CD4-positive, alpha-beta memory T cell (primary cell): ENCODE results near the gene CCDC127. TPM values are rescaled to one million over a fixed set of nuclear protein-coding genes. Genes with fewer than 3 reads are reported as not detected.
"Not testable (repeated sequence)": the region's sequence is repeated elsewhere in the genome, so short reads cannot be mapped to it uniquely, and the experiment has no call there.

ENCODE experiments used
- CTCF ChIA-PET: fragments of 350-600 bp; sonication (Branson Sonifier 250); formaldehyde crosslinking; loops from one replicate; lab custom pipeline; 2021; ENCODE audit warnings: inconsistent platforms; ENCODE audit not compliant: partially characterized antibody; lab: Charles Lee
- POLR2A ChIA-PET: fragments of 350-600 bp; sonication (Branson Sonifier 250); formaldehyde crosslinking; loops from one replicate; lab custom pipeline; 2021; ENCODE audit not compliant: partially characterized antibody; lab: Charles Lee
- DNase-seq, 5 donors: peaks; one replicate each; pipeline versions ENCODE4 v3.0.0 to v3.0.0-alpha.2; 2020 to 2022; ENCODE audit warnings: mixed read lengths in 1 of 5
- H3K27ac ChIP-seq: one replicate; pipeline ENCODE4 v1.7.0; 2013; ENCODE audit warnings: low read depth, low read length
- H3K27me3 ChIP-seq: 2 replicates; pipeline ENCODE4 v1.7.0; 2013; ENCODE audit warnings: mild to moderate bottlenecking, low read length, moderate library complexity; ENCODE audit not compliant: insufficient read depth
- H3K36me3 ChIP-seq: 2 replicates; pipeline ENCODE4 v1.7.0; 2013; ENCODE audit warnings: mild to moderate bottlenecking, low read length, moderate library complexity; ENCODE audit not compliant: insufficient read depth
- H3K4me1 ChIP-seq: 2 replicates; pipeline ENCODE4 v1.7.0; 2013; ENCODE audit warnings: mild to moderate bottlenecking, low read length, moderate library complexity; ENCODE audit not compliant: insufficient read depth
- H3K4me3 ChIP-seq, 2 donors: one replicate each; pipeline ENCODE4 v1.7.0; 2013; ENCODE audit warnings: low read length in 2 of 2, mild to moderate bottlenecking in 1 of 2
- H3K9me3 ChIP-seq, 2 donors: one replicate each; pipeline ENCODE4 v1.7.0; 2013; ENCODE audit warnings: low read length in 2 of 2, control low read depth in 1 of 2; ENCODE audit not compliant: control insufficient read depth in 1 of 2
- H3K27ac Mint-ChIP-seq, 7 donors: one replicate each; pipeline ENCODE4 v1.8.0; 2020 to 2021; ENCODE audit warnings: mixed read lengths in 7 of 7, mild to moderate bottlenecking in 6 of 7, inconsistent platforms in 3 of 7, moderate library complexity in 3 of 7
- H3K27me3 Mint-ChIP-seq, 2 donors: one replicate each; pipeline ENCODE4 v1.8.0; 2020 to 2021; ENCODE audit warnings: mixed read lengths in 2 of 2
- H3K36me3 Mint-ChIP-seq, 2 donors: one replicate each; pipeline ENCODE4 v1.8.0; 2020 to 2021; ENCODE audit warnings: mixed read lengths in 2 of 2, inconsistent platforms in 1 of 2, mild to moderate bottlenecking in 1 of 2
- H3K4me1 Mint-ChIP-seq, 4 donors: one replicate each; pipeline ENCODE4 v1.8.0; 2020 to 2021; ENCODE audit warnings: mixed read lengths in 4 of 4, mild to moderate bottlenecking in 1 of 4
- H3K4me3 Mint-ChIP-seq, 8 donors: one replicate each; pipeline ENCODE4 v1.8.0; 2020 to 2021; ENCODE audit warnings: mixed read lengths in 8 of 8, mild to moderate bottlenecking in 7 of 8, moderate library complexity in 6 of 8, inconsistent platforms in 3 of 8
- H3K9me3 Mint-ChIP-seq, 8 donors: one replicate each; pipeline ENCODE4 v1.8.0; 2020 to 2021; ENCODE audit warnings: mixed read lengths in 8 of 8, mild to moderate bottlenecking in 5 of 8, inconsistent platforms in 3 of 8, moderate library complexity in 1 of 8
- intact Hi-C: fragments of 100-400 bp; cut with micrococcal nuclease; formaldehyde crosslinking; loops from one replicate; pipeline ENCODE4 v1.15.1; 2023
- polyA plus RNA-seq, 2 donors: library from polyadenylated mRNA; unstranded; fragments of 300-500 nt; fragmentation: Illumina TruSeq; gene quantifications; one replicate each; pipeline ENCODE4 v1.2.3, GENCODE V29; 2021
- total RNA-seq, 2 experiments: library from RNA; stranded (reverse); gene quantifications; one replicate each; pipeline ENCODE4 v1.2.3, GENCODE V29; 2021

The CCDC127 gene
- total and polyA plus RNA-seq, 4 experiments from 2014 or later, result 2.9 to 7.7 (median 5.9) TPM

DNA sequence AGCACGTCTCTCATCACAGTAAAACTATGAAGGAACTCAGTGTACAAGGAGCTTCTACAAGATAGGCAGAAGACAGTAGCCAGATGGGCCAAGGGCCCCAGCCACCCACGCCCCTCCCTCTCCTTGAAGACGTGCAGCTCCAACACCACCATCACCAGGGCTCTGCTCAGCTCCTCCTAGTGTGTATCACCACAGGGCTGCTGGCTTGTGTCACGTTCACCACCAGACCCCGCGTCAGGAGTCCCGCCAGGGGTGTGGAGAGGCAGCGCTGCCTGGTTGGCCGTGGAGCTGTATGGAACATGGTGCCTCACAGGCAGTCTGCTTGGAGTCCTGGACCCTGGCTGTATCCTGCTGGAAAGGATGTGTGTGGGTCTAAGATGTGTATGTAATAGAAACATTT, 32.4 kb upstream of the CCDC127 start:
- Mint-ChIP-seq H3K27ac (peak overlapping the region in 4 of 7 donors; percentile 3 to 53 (median 18)), H3K4me1 (peaks cover 9 to 26% (median 19%) of the 10 kb centered on the region in 4 donors), H3K36me3 (peaks cover 61 to 65% of the 10 kb centered on the region in 2 donors)
- H3K27me3 Mint-ChIP-seq, CTCF ChIA-PET, H3K4me3 ChIP-seq, DNase-seq, H3K27me3 ChIP-seq, H3K27ac ChIP-seq, H3K9me3 Mint-ChIP-seq, H3K4me3 Mint-ChIP-seq, H3K9me3 ChIP-seq: not testable (repeated sequence)
- intact Hi-C loops, result loop anchor here (5.0 kb wide), 1 partner anchor 33 kb away; the partner anchor contains the start of genes CCDC127 and SDHA
- POLR2A ChIA-PET, result interaction anchor here (0.8 kb wide), 1 partner anchor 32 kb away, joined by 3 read pairs; the partner anchor contains the start of genes CCDC127 and SDHA
- H3K36me3 ChIP-seq, result peaks cover 10% of the 10 kb centered on the region
- H3K4me1 ChIP-seq, result peaks cover 12% of the 10 kb centered on the region

DNA sequence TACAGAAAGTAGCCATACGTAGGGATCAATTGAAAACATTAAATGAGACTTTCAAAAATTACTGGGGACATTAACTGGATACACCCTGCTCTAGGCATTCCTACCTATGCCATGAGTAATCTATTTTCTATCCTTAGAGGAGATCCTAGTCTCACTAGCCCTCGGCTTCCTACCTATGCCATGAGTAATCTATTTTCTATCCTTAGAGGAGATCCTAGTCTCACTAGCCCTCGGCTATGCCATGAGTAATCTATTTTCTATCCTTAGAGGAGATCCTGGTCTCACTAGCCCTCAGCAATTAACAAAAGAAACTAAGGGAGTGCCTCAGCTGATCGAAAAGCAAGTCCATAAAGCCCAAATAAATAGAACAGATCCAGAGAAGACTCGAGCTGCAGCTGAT, 27.8 kb upstream of the CCDC127 start:
- H3K4me3 ChIP-seq, intact Hi-C loops, DNase-seq, H3K9me3 Mint-ChIP-seq, H3K9me3 ChIP-seq, H3K27me3 Mint-ChIP-seq, H3K27ac ChIP-seq, CTCF ChIA-PET, H3K4me3 Mint-ChIP-seq, H3K4me1 ChIP-seq, H3K27me3 ChIP-seq: not testable (repeated sequence)
- peaks cover 29% of the 10 kb centered on the region for H3K36me3 ChIP-seq
- peaks cover 66 to 87% of the 10 kb centered on the region in 2 donors for H3K36me3 Mint-ChIP-seq
- peaks cover 6 to 22% (median 16%) of the 10 kb centered on the region in 4 donors for H3K4me1 Mint-ChIP-seq
- H3K27ac Mint-ChIP-seq, result peak overlapping the region in 2 of 7 donors; percentile 36 to 62
- POLR2A ChIA-PET, result interaction anchor here (1.5 kb wide), 1 partner anchor 27 kb away, joined by 5 read pairs; the partner anchor contains the start of genes CCDC127 and SDHA

DNA sequence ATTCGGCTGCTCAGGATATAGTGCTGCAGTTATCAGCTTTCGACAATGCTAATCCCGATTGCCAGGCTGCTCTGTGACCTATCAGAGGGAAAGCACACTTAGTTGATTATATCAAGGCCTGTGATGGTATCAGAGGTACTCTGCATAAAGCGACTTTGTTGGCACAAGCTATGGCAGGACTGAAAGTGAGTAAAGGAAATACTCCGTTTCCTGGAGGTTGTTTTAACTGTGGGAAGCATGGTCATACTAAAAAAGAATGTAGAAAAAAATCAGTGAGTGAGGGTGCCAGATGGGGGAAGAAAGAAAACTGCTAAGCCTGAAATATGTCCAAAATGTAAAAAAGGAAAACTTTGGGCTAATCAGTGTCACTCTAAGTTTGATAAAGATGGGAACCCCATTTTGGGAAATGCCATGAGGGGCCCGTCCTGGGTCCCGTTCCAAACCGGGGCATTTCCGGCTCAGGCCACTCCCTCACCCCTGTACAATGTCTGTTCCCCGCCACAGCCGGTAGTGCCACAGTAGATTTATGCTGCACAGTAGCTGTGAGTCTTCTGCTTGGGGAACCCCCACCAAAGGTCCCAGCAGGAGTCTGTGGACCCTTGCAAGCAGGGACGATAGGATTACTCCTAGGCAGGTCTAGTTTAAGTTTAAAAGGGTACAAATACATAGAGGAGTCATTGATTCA, 25.9 kb upstream of the CCDC127 start:
- H3K27me3 Mint-ChIP-seq, H3K9me3 Mint-ChIP-seq, H3K27ac ChIP-seq, H3K4me1 ChIP-seq, POLR2A ChIA-PET, H3K4me3 ChIP-seq, intact Hi-C loops, H3K9me3 ChIP-seq, H3K27me3 ChIP-seq: not testable (repeated sequence)
- Mint-ChIP-seq H3K4me1 (peaks cover 6 to 23% (median 13%) of the 10 kb centered on the region in 4 donors), H3K36me3 (peaks cover 55 to 89% of the 10 kb centered on the region in 2 donors), H3K4me3 (peak overlapping the region in 4 of 8 donors; percentile 30 to 65 (median 43)), H3K27ac (peak overlapping the region in 6 of 7 donors; percentile 60 to 92 (median 85))
- CTCF ChIA-PET, result interaction anchor here (1.2 kb wide), 1 partner anchor 55 kb away, joined by 3 read pairs; no protein-coding TSS in a partner anchor
- DNase-seq, result peak in 1 of 5 donors; percentile 12
- peaks cover 38% of the 10 kb centered on the region for H3K36me3 ChIP-seq

DNA sequence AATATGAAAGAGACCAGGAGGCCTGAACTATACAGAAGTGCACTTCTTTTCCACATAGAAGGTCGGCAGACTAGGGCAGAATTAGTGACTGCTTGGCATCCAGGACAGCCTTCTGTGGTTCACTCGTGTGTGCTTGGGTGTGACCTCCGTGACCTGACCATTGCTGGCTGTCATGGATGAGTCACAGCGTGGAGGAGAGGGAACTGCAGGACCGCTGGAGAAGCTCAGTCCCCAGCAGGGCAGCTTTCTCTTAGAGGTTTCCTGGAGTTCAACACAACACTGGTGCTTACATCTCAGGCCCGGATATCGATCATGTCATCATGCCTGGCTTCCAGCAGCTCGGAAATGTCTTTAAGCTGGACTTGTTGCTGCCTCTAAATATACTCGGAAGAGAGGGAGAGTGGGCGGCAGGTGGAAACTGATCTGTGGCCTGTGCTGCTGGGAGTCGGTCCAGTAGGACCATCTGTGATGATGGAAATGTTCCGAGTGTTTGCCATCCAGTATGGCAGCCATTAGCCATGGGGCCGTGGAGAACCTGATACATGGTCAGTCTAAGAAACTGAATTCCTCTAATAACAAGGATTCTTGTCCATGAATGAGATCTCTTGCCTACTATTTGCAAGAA, 23.2 kb upstream of the CCDC127 start:
- H3K9me3 Mint-ChIP-seq, CTCF ChIA-PET, H3K27me3 Mint-ChIP-seq, H3K4me1 ChIP-seq, H3K4me3 Mint-ChIP-seq, POLR2A ChIA-PET, H3K4me3 ChIP-seq, H3K27ac ChIP-seq, H3K9me3 ChIP-seq, intact Hi-C loops, DNase-seq, H3K27me3 ChIP-seq: not testable (repeated sequence)
- H3K4me1 Mint-ChIP-seq, result peaks cover 6 to 23% (median 13%) of the 10 kb centered on the region in 4 donors
- H3K27ac Mint-ChIP-seq, result peak overlapping the region in 4 of 7 donors; percentile 18 to 73 (median 59)
- peaks cover 33% of the 10 kb centered on the region for H3K36me3 ChIP-seq
- H3K36me3 Mint-ChIP-seq, result peaks cover 39 to 74% of the 10 kb centered on the region in 2 donors

DNA sequence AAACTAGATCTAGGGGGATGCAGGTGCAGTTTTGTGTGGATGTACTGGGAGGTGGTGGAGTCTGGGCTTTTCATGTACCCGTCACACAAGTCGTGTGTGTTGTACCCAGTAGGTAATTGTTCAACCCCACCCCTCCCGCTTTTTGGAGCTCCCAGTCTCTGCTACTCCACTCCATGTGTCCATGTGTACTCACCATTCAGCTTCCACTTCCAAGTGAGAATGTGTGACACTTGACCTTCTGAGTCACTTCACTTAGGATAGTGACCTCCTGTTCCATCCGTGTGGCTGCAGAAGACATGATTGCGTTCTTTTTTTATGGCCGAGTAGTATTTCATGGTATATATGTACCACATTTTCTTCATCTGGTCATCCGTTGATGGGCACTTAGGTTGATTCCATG, 22.6 kb upstream of the CCDC127 start:
- H3K27me3 Mint-ChIP-seq, H3K9me3 ChIP-seq, H3K4me3 Mint-ChIP-seq, DNase-seq, H3K27ac ChIP-seq, CTCF ChIA-PET, H3K9me3 Mint-ChIP-seq, intact Hi-C loops, H3K4me3 ChIP-seq, H3K27me3 ChIP-seq, H3K4me1 ChIP-seq, POLR2A ChIA-PET: not testable (repeated sequence)
- H3K36me3 ChIP-seq, result peaks cover 33% of the 10 kb centered on the region
- peak overlapping the region in 3 of 7 donors; percentile 18 to 62 (median 56) for H3K27ac Mint-ChIP-seq
- H3K4me1 Mint-ChIP-seq, result peaks cover 6 to 23% (median 13%) of the 10 kb centered on the region in 4 donors
- peaks cover 35 to 73% of the 10 kb centered on the region in 2 donors for H3K36me3 Mint-ChIP-seq

DNA sequence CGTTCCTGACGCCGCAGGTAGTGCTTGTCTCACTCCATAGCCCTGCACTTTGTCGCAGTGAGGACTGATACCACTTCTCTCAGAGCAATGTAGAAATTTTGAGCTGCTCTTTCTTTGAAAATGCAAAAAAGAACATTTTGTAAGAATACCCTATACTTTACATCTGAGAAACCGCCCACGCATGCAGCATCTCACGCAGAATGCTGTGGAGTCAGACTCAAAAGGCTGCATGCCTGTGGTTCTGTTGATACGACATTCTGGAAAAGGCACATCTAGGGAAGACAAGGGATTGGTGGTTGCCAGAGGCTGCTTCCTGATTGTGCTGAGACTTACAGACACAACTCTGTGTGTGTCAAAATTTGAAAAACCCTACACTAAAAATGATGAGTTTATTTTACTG, 20.0 kb upstream of the CCDC127 start:
- POLR2A ChIA-PET, DNase-seq, H3K4me1 Mint-ChIP-seq, H3K4me3 ChIP-seq, H3K9me3 Mint-ChIP-seq, H3K9me3 ChIP-seq, CTCF ChIA-PET, H3K27me3 ChIP-seq, H3K4me1 ChIP-seq, H3K4me3 Mint-ChIP-seq, H3K27me3 Mint-ChIP-seq, H3K27ac ChIP-seq: not testable (repeated sequence)
- peaks cover 43% of the 10 kb centered on the region for H3K36me3 ChIP-seq
- intact Hi-C loops, result loop anchor here (10.0 kb wide), 1 partner anchor 1357 kb away; no protein-coding TSS in a partner anchor
- H3K36me3 Mint-ChIP-seq, result peaks cover 44 to 73% of the 10 kb centered on the region in 2 donors
- H3K27ac Mint-ChIP-seq, result peak overlapping the region in 1 of 7 donors; percentile 70

DNA sequence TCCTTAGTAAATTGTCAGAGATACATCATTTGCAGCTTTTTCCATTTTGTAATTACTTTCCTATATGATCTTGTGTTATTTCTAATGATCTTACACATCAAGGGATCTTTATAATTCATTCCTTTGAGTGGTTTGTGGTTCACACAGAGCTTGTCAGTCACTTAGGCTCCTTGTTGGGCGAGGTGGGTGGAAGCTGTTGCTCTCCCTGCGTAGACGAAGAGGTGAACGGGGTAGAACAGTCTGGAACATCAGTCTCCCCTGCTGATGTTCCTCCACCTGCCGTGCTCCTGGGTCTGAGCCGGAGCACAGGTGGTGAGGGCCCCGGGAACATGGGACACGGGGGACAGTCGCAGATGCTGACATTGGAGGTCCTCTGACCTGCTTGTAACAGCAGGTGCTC, 17.6 kb upstream of the CCDC127 start:
- H3K4me1 Mint-ChIP-seq, H3K9me3 ChIP-seq, DNase-seq, H3K27me3 Mint-ChIP-seq, H3K27ac Mint-ChIP-seq, H3K4me3 ChIP-seq, H3K27me3 ChIP-seq, CTCF ChIA-PET, H3K9me3 Mint-ChIP-seq, H3K4me3 Mint-ChIP-seq, H3K27ac ChIP-seq, POLR2A ChIA-PET, H3K4me1 ChIP-seq: not testable (repeated sequence)
- H3K36me3 ChIP-seq, result peaks cover 28% of the 10 kb centered on the region
- H3K36me3 Mint-ChIP-seq, result peaks cover 29 to 72% of the 10 kb centered on the region in 2 donors
- intact Hi-C loops, result loop anchor here (10.0 kb wide), 1 partner anchor 1359 kb away; no protein-coding TSS in a partner anchor
